GM21381 (cell line): ENCODE measurements around the gene KIF9.
"Not testable (repeated sequence)": the region's sequence is repeated elsewhere in the genome, so short reads cannot be mapped to it uniquely, and the experiment has no call there.

Experiments
- ATAC-seq: cut with Tn5 transposase; IDR thresholded peaks from one replicate; pipeline ENCODE4 v1.9.1; 2021; ENCODE audit warnings: mild to moderate bottlenecking, moderate library complexity; ENCODE audit not compliant: unreplicated experiment

KIF9 gene

GRCh38 chr3:47294392-47294791 lies 11.8 kb upstream of the KIF9 start:
- ATAC-seq, result no peak

- ATAC-seq, result no peak
Measured at GRCh38 chr3:47293822-47294221, 11.2 kb upstream of the KIF9 start.

GRCh38 chr3:47291754-47292420 lies 9.3 kb upstream of the KIF9 start:
- ATAC-seq, result not testable (repeated sequence)

GRCh38 chr3:47291158-47291753 lies 8.7 kb upstream of the KIF9 start:
- ATAC-seq, result no peak

GRCh38 chr3:47288966-47289910 lies 6.6 kb upstream of the KIF9 start:
- no peak for ATAC-seq

- ATAC-seq, result no peak
Measured at GRCh38 chr3:47283591-47284364, 1.2 kb upstream of the KIF9 start.

GRCh38 chr3:47283193-47283537 lies 566 bp upstream of the KIF9 start:
- peak; percentile 4 for ATAC-seq

- ATAC-seq, result no peak
Measured at GRCh38 chr3:47280519-47280918, 2.1 kb downstream of the KIF9 start.

DNA sequence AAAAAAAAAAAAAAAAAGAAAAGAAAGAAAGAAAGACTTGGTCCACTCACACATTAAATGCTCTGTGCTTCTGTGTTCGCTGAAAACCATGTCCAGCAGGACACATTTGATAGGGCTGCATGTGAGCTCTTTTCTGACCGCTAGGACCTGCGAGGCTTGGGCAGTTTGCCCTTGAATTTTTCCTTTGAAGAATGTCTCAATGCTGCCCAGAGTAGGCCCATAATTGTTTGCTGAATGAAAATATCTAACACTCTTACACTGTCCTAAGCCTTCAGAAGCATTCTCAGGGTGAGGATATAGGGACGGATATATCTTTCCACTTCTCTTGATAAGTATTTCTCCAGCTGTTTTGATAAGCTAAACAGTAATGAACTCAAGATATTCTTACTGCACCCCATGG lies 6.0 kb downstream of the KIF9 start:
- no peak for ATAC-seq

DNA sequence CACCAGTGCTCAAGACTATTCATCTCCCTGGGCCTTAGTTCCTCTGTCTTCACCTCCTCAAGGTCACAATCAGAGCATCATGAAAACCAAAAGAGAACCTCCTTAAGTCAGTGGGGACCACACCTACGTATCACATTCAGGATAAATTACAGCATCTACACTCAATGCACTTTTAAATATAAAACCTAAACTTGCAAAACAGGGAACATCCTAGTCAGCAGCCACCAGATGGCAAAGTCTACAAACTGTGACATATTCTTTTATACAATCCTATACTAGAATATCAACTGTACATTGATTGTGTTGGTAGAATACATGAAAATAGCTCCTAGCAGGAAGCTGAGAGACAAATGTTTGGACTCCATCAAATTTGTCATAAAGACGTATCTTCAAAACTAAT lies 7.9 kb downstream of the KIF9 start:
- ATAC-seq, result no peak

DNA sequence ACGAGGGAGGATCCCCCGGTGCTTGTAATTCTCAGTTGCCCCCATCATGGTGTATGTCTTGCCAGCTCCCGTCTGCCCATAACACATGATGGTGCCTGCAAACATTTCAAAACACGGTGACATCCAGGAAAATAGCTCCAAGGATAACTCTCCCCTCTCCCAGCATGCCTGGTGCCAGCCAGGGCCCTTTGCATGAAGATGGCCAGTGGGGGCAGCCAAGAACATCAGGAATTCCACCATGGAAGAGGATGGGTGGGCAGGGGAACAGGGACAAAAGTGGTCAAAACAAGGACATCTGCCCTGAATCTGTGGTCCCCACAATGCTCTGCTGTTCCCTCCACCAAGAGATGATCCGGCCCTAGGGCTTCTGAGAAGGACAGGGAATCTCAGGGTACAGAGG lies 9.0 kb downstream of the KIF9 start:
- ATAC-seq, result no peak

- ATAC-seq, result no peak
Measured at GRCh38 chr3:47270526-47270925, 12.1 kb downstream of the KIF9 start.

GRCh38 chr3:47267490-47267824 lies 15.1 kb downstream of the KIF9 start:
- no peak for ATAC-seq

DNA sequence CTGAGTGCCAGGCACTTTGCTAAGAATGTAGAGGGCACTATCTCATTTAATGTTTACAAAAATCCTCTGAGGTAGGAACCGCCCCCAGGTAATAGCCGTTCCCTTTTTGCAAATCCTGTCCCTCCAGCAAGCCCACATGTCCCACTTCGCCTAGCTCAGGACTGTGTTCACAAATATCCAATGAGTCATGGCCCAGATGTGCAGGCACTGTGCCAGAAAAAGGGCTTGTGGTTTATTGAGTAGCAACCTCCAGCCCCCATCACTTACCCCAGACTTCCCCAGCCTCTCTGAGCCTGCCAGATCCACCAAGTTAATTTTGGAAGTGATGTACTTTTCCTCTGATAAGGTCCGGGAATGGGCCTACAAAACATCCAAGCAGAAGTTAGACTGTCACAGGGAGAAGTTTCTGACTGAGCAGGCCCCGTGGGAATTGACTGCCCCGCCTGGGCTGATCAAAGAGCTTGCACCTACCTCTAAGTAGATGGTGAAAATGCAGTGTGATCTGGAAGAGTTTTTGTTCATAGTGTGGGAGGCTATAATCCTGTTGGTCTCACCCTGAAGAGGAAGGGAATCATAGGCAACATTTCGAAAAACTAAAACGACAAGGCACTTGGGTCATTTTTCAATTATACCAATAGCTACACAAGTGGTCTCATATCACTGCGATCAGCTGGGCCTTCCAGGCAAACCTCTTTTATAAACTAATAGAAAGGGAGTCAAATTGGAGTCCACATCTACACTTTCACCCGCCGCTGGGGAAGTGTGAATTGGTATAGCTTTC lies 15.7 kb downstream of the KIF9 start:
- peak; percentile 58 for ATAC-seq

GRCh38 chr3:47265725-47266428 lies 16.7 kb downstream of the KIF9 start:
- no peak for ATAC-seq

GRCh38 chr3:47265008-47265407 lies 17.6 kb downstream of the KIF9 start:
- ATAC-seq, result no peak

DNA sequence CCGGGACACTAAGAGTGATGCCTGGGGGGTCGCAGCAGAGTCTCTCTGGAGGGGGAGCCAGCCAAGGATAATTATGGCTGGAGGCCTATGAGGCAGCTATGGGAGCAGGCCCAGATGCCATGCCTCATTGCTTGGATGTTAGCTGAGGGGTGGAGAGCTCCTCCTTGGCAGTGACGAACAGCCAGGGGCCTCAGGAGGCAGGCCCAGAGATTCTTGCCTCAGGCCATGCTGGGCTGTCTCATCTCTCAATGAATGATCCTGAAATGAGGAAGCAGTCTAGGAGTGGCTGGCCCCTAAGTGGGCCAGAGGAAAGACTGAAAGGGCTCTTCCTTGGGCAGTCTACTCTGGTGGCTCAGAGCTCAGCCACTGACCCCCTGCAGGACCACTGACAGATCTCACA lies 21.3 kb downstream of the KIF9 start:
- no peak for ATAC-seq

GRCh38 chr3:47260605-47261004 lies 22.0 kb downstream of the KIF9 start:
- ATAC-seq, result no peak

GRCh38 chr3:47259114-47259513 lies 23.5 kb downstream of the KIF9 start:
- no peak for ATAC-seq

GRCh38 chr3:47256331-47256730 lies 26.3 kb downstream of the KIF9 start:
- not testable (repeated sequence) for ATAC-seq
